Measurements from ENCODE around the gene CC2D1B.

GRCh38 chr1:52346653-52347052 lies 19.4 kb downstream of the CC2D1B start:
- TF ChIP-seq SUZ12 (IDR thresholded peaks at IDR 0.05; ENCODE audit: extremely low read depth, insufficient read depth, insufficient read length): no peak
- no peak for TF ChIP-seq ZNF274 (IDR thresholded peaks at IDR 0.05; ENCODE audit: low read depth, low read length)
